WTC11 (cell line): ENCODE measurements around the gene CAMSAP3. TPM values are rescaled to one million over a fixed set of nuclear protein-coding genes. Genes with fewer than 3 reads are reported as not detected.

Experiments
- ATAC-seq: fragments of 200-7000 bp; cut with Tn5 transposase; 2 replicates; pipeline ENCODE4 v1.10.0; 2021; ENCODE audit warnings: mild to moderate bottlenecking, moderate library complexity
- CTCF ChIA-PET: fragments of 300-600 bp; sonication (Branson Sonifier 250); formaldehyde crosslinking; loops from one replicate; lab custom pipeline; 2021; ENCODE audit warnings: antibody characterized with exemption; lab: Charles Lee
- POLR2A ChIA-PET: fragments of 350-600 bp; sonication (Branson Sonifier 250); formaldehyde crosslinking; loops from one replicate; lab custom pipeline; 2021; ENCODE audit warnings: antibody characterized with exemption; lab: Charles Lee
- DNase-seq: peaks from one replicate; pipeline ENCODE4 v3.0.0; 2021; ENCODE audit warnings: low spot score
- H3K27ac Mint-ChIP-seq: 2 replicates; pipeline ENCODE4 v1.8.0; 2021; ENCODE audit warnings: mixed read lengths
- H3K27me3 Mint-ChIP-seq: 2 replicates; pipeline ENCODE4 v1.8.0; 2021; ENCODE audit warnings: low read depth, mild to moderate bottlenecking, moderate library complexity, mixed read lengths
- H3K36me3 Mint-ChIP-seq: 2 replicates; pipeline ENCODE4 v1.8.0; 2021; ENCODE audit warnings: mixed read lengths
- H3K4me1 Mint-ChIP-seq: 2 replicates; pipeline ENCODE4 v1.8.0; 2022; ENCODE audit warnings: mixed read lengths
- H3K4me3 Mint-ChIP-seq: 2 replicates; pipeline ENCODE4 v1.8.0; 2021; ENCODE audit warnings: mild to moderate bottlenecking, moderate library complexity, mixed read lengths
- H3K9me3 Mint-ChIP-seq: 2 replicates; pipeline ENCODE4 v1.8.0; 2021; ENCODE audit warnings: mixed read lengths
- ESRRA ChIP-seq: sonication (generic); formaldehyde crosslinking; IDR thresholded peaks from 2 replicates; pipeline ENCODE4 v1.8.1; 2022; ENCODE audit warnings: mild to moderate bottlenecking, missing genetic modification reagents, borderline replicate concordance
- ETV6 ChIP-seq: sonication (generic); formaldehyde crosslinking; IDR thresholded peaks from 2 replicates; pipeline ENCODE4 v1.8.1; 2022; ENCODE audit warnings: mild to moderate bottlenecking, missing genetic modification reagents
- GRHL2 ChIP-seq: fragments of 250-450 bp; sonication (Bioruptor Pico); IDR thresholded peaks from 2 replicates; pipeline ENCODE4 v1.8.0; 2022; ENCODE audit warnings: mild to moderate bottlenecking, moderate library complexity; ENCODE audit not compliant: insufficient replicate concordance, severe bottlenecking
- MXD4 ChIP-seq: fragments of 250-450 bp; sonication (Bioruptor Pico); IDR thresholded peaks from 2 replicates; pipeline ENCODE4 v1.8.0; 2021; ENCODE audit warnings: mild to moderate bottlenecking, moderate library complexity, borderline replicate concordance
- MYBL2 ChIP-seq: sonication (generic); formaldehyde crosslinking; IDR thresholded peaks from 2 replicates; pipeline ENCODE4 v1.8.1; 2023; ENCODE audit warnings: mild to moderate bottlenecking, moderate library complexity, missing genetic modification reagents
- NR2C2 ChIP-seq: sonication (generic); formaldehyde crosslinking; IDR thresholded peaks from 2 replicates; pipeline ENCODE4 v1.8.0; 2022; ENCODE audit warnings: mild to moderate bottlenecking, missing genetic modification reagents
- NR3C1 ChIP-seq: sonication (generic); formaldehyde crosslinking; conservative IDR thresholded peaks from 2 replicates; pipeline ENCODE4 v1.8.1; 2023; ENCODE audit warnings: low read depth, mild to moderate bottlenecking, missing genetic modification reagents
- OVOL2 ChIP-seq: fragments of 250-450 bp; sonication (Bioruptor Pico); IDR thresholded peaks from 2 replicates; pipeline ENCODE4 v1.9.0; 2021; ENCODE audit warnings: mild to moderate bottlenecking, borderline replicate concordance
- SMAD3 ChIP-seq: sonication (generic); formaldehyde crosslinking; IDR thresholded peaks from 2 replicates; pipeline ENCODE4 v1.8.0; 2022; ENCODE audit warnings: missing genetic modification reagents, mild to moderate bottlenecking, borderline replicate concordance
- SP1 ChIP-seq: sonication (generic); formaldehyde crosslinking; conservative IDR thresholded peaks from 2 replicates; pipeline ENCODE4 v1.8.1; 2022; ENCODE audit warnings: missing genetic modification reagents
- ZNF138 ChIP-seq: sonication (generic); formaldehyde crosslinking; conservative IDR thresholded peaks from 2 replicates; pipeline ENCODE4 v1.8.1; 2022; ENCODE audit warnings: mild to moderate bottlenecking, moderate library complexity, missing genetic modification reagents
- ZNF232 ChIP-seq: sonication (generic); formaldehyde crosslinking; IDR thresholded peaks from 2 replicates; pipeline ENCODE4 v1.8.0; 2022; ENCODE audit warnings: mild to moderate bottlenecking, missing genetic modification reagents
- ZNF263 ChIP-seq: sonication (generic); formaldehyde crosslinking; IDR thresholded peaks from 2 replicates; pipeline ENCODE4 v1.8.1; 2022; ENCODE audit warnings: low read depth, mild to moderate bottlenecking, moderate library complexity, missing genetic modification reagents
- ZNF317 ChIP-seq: sonication (generic); formaldehyde crosslinking; IDR thresholded peaks from 2 replicates; pipeline ENCODE4 v1.8.1; 2023; ENCODE audit warnings: low read depth, mild to moderate bottlenecking, moderate library complexity, missing genetic modification reagents, borderline replicate concordance
- ZNF416 ChIP-seq: fragments of 250-450 bp; sonication (Bioruptor Pico); IDR thresholded peaks from 2 replicates; pipeline ENCODE4 v1.9.0; 2021; ENCODE audit warnings: mild to moderate bottlenecking, inconsistent platforms
- total RNA-seq: library from RNA; stranded (reverse); gene quantifications from 3 replicates; pipeline ENCODE4 v1.2.3, GENCODE V29; 2021
- TF ChIP-seq, protein P1 (sequence below): sonication (generic); formaldehyde crosslinking; IDR thresholded peaks from 2 replicates; pipeline ENCODE4 v1.8.1; 2023; ENCODE audit warnings: mild to moderate bottlenecking, missing genetic modification reagents, moderate library complexity
- TF ChIP-seq, protein P2 (sequence below): sonication (generic); formaldehyde crosslinking; conservative IDR thresholded peaks from 2 replicates; pipeline ENCODE4 v1.8.1; 2022; ENCODE audit warnings: mild to moderate bottlenecking, missing genetic modification reagents
- TF ChIP-seq, protein P3 (sequence below): sonication (generic); formaldehyde crosslinking; IDR thresholded peaks from 2 replicates; pipeline ENCODE4 v1.8.0; 2022; ENCODE audit warnings: mild to moderate bottlenecking, missing genetic modification reagents
- TF ChIP-seq, protein P4 (sequence below): sonication (generic); formaldehyde crosslinking; IDR thresholded peaks from 2 replicates; pipeline ENCODE4 v1.8.0; 2022; ENCODE audit warnings: missing genetic modification reagents
- TF ChIP-seq, protein P5 (sequence below): sonication (generic); formaldehyde crosslinking; IDR thresholded peaks from 2 replicates; pipeline ENCODE4 v1.8.0; 2023; ENCODE audit warnings: missing genetic modification reagents, mild to moderate bottlenecking, borderline replicate concordance
- TF ChIP-seq, protein P6 (sequence below): sonication (generic); formaldehyde crosslinking; IDR thresholded peaks from 2 replicates; pipeline ENCODE4 v1.8.0; 2022; ENCODE audit warnings: mild to moderate bottlenecking, missing genetic modification reagents

The CAMSAP3 gene
- total RNA-seq, 1 experiment from 2014 or later, result 27.8 TPM

DNA sequence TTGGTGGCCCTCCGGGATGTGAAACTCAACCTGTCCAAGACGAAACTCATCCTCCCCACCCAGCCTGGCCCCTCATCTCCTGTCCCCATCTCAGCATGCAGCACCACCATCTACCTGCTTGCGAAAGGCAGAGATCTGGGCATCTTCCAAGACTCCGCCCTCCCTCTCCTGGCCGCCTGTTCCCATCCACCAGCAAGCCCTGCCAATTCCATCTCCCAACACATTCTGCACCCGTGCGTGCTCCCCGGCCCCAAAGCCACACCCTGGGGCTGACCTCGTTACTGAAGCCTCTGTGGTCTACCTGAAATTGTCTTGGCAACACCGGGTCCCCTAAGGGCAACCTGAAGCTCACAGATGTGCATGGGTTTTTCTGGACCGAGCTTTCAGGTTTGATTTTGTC lies 13.2 kb upstream of the CAMSAP3 start (continued):
- TF ChIP-seq, protein P1, sequence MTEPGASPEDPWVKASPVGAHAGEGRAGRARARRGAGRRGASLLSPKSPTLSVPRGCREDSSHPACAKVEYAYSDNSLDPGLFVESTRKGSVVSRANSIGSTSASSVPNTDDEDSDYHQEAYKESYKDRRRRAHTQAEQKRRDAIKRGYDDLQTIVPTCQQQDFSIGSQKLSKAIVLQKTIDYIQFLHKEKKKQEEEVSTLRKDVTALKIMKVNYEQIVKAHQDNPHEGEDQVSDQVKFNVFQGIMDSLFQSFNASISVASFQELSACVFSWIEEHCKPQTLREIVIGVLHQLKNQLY (CRISPR knock-in tag), result no peak
- TF ChIP-seq, protein P2, sequence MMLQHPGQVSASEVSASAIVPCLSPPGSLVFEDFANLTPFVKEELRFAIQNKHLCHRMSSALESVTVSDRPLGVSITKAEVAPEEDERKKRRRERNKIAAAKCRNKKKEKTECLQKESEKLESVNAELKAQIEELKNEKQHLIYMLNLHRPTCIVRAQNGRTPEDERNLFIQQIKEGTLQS (CRISPR knock-in tag), result no peak
- TF ChIP-seq SMAD3 (CRISPR knock-in tag), result no peak
- TF ChIP-seq NR3C1 (CRISPR knock-in tag), result no peak
- no peak for TF ChIP-seq ZNF416

DNA sequence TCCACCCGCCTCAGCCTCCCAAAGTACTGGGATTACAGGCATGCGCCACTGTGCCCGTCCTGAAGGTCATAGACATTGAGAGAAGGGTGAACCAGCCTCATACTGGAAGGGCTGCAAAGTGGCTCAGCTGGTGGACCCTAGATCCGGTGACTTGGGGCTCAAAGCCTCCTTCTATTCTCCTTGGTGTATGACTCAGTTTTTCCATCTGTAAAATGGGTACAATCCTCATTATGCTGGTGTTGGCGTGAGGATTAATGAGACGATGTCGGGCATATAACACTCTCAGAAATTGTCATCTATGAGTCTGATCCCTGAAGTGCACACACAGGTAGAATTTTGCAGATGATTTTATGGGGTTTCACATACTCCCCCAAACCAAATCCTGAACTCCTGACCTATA lies 5.8 kb upstream of the CAMSAP3 start:
- DNase-seq (no peak), ATAC-seq (no peak)
- ChIA-PET POLR2A (no interaction called here), CTCF (interaction anchor here (0.6 to 2.6 kb wide), 2 partner anchors 21 to 60 kb away, joined by 4 to 19 read pairs; no protein-coding TSS in a partner anchor)
- no peak for TF ChIP-seq ZNF138 (CRISPR knock-in tag)
- TF ChIP-seq ZNF317 (CRISPR knock-in tag), result no peak
- TF ChIP-seq ZNF263 (CRISPR knock-in tag), result no peak
- TF ChIP-seq, protein P3, sequence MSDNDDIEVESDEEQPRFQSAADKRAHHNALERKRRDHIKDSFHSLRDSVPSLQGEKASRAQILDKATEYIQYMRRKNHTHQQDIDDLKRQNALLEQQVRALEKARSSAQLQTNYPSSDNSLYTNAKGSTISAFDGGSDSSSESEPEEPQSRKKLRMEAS (CRISPR knock-in tag), result no peak
- TF ChIP-seq MYBL2, result no peak
- no peak for TF ChIP-seq SMAD3 (CRISPR knock-in tag)
- TF ChIP-seq, protein P4, sequence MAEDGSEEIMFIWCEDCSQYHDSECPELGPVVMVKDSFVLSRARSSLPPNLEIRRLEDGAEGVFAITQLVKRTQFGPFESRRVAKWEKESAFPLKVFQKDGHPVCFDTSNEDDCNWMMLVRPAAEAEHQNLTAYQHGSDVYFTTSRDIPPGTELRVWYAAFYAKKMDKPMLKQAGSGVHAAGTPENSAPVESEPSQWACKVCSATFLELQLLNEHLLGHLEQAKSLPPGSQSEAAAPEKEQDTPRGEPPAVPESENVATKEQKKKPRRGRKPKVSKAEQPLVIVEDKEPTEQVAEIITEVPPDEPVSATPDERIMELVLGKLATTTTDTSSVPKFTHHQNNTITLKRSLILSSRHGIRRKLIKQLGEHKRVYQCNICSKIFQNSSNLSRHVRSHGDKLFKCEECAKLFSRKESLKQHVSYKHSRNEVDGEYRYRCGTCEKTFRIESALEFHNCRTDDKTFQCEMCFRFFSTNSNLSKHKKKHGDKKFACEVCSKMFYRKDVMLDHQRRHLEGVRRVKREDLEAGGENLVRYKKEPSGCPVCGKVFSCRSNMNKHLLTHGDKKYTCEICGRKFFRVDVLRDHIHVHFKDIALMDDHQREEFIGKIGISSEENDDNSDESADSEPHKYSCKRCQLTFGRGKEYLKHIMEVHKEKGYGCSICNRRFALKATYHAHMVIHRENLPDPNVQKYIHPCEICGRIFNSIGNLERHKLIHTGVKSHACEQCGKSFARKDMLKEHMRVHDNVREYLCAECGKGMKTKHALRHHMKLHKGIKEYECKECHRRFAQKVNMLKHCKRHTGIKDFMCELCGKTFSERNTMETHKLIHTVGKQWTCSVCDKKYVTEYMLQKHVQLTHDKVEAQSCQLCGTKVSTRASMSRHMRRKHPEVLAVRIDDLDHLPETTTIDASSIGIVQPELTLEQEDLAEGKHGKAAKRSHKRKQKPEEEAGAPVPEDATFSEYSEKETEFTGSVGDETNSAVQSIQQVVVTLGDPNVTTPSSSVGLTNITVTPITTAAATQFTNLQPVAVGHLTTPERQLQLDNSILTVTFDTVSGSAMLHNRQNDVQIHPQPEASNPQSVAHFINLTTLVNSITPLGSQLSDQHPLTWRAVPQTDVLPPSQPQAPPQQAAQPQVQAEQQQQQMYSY (CRISPR knock-in tag), result no peak
- TF ChIP-seq ETV6 (CRISPR knock-in tag), result no peak
- TF ChIP-seq SP1 (CRISPR knock-in tag), result no peak
- TF ChIP-seq ZNF232, result no peak
- H3K36me3 Mint-ChIP-seq, result no peaks in the 10 kb centered on the region
- H3K27ac Mint-ChIP-seq, result no peak overlapping the region
- H3K4me1 Mint-ChIP-seq, result no peaks in the 10 kb centered on the region
- no peak overlapping the region for H3K4me3 Mint-ChIP-seq
- H3K27me3 Mint-ChIP-seq, result peaks cover 15% of the 10 kb centered on the region
- no peaks in the 10 kb centered on the region for H3K9me3 Mint-ChIP-seq

DNA sequence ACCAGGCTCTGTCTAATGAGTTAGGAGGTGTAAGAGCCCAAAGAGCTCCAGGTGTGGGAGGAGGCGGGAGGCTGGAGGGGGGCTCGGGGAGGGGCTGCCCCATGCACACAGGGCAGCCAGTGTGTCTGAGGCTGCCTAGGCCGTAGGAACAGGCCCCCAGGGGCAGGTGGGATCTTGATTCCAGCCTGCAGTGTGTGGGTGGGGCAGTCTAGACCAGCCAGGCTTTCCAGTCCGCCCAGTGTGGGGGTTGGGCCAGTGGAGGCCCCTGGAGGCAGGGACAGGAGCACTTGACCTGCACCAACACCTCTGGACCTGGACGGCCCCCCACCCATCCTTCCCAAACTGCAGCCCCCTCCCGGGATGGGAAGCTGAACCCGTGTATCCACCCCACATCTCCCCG lies 5.4 kb upstream of the CAMSAP3 start:
- no peaks in the 10 kb centered on the region for H3K36me3 Mint-ChIP-seq
- H3K27ac Mint-ChIP-seq, result no peak overlapping the region
- peaks cover 2% of the 10 kb centered on the region for H3K4me1 Mint-ChIP-seq
- peaks cover 16% of the 10 kb centered on the region for H3K27me3 Mint-ChIP-seq
- POLR2A ChIA-PET, result no interaction called here
- CTCF ChIA-PET, result interaction anchor here (2.6 kb wide), 1 partner anchor 22 kb away, joined by 19 read pairs; no protein-coding TSS in a partner anchor
- peak; percentile 59 for ATAC-seq
- H3K9me3 Mint-ChIP-seq, result no peaks in the 10 kb centered on the region
- no peak overlapping the region for H3K4me3 Mint-ChIP-seq
- DNase-seq, result no peak
- TF ChIP-seq GRHL2 (CRISPR knock-in tag), result no peak
- TF ChIP-seq MXD4 (CRISPR knock-in tag), result no peak
- TF ChIP-seq ESRRA, result no peak
- TF ChIP-seq OVOL2 (CRISPR knock-in tag), result no peak
- TF ChIP-seq, protein P5, sequence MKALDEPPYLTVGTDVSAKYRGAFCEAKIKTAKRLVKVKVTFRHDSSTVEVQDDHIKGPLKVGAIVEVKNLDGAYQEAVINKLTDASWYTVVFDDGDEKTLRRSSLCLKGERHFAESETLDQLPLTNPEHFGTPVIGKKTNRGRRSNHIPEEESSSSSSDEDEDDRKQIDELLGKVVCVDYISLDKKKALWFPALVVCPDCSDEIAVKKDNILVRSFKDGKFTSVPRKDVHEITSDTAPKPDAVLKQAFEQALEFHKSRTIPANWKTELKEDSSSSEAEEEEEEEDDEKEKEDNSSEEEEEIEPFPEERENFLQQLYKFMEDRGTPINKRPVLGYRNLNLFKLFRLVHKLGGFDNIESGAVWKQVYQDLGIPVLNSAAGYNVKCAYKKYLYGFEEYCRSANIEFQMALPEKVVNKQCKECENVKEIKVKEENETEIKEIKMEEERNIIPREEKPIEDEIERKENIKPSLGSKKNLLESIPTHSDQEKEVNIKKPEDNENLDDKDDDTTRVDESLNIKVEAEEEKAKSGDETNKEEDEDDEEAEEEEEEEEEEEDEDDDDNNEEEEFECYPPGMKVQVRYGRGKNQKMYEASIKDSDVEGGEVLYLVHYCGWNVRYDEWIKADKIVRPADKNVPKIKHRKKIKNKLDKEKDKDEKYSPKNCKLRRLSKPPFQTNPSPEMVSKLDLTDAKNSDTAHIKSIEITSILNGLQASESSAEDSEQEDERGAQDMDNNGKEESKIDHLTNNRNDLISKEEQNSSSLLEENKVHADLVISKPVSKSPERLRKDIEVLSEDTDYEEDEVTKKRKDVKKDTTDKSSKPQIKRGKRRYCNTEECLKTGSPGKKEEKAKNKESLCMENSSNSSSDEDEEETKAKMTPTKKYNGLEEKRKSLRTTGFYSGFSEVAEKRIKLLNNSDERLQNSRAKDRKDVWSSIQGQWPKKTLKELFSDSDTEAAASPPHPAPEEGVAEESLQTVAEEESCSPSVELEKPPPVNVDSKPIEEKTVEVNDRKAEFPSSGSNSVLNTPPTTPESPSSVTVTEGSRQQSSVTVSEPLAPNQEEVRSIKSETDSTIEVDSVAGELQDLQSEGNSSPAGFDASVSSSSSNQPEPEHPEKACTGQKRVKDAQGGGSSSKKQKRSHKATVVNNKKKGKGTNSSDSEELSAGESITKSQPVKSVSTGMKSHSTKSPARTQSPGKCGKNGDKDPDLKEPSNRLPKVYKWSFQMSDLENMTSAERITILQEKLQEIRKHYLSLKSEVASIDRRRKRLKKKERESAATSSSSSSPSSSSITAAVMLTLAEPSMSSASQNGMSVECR (CRISPR knock-in tag), result no peak
- TF ChIP-seq, protein P6, sequence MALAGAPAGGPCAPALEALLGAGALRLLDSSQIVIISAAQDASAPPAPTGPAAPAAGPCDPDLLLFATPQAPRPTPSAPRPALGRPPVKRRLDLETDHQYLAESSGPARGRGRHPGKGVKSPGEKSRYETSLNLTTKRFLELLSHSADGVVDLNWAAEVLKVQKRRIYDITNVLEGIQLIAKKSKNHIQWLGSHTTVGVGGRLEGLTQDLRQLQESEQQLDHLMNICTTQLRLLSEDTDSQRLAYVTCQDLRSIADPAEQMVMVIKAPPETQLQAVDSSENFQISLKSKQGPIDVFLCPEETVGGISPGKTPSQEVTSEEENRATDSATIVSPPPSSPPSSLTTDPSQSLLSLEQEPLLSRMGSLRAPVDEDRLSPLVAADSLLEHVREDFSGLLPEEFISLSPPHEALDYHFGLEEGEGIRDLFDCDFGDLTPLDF (CRISPR knock-in tag), result no peak
- TF ChIP-seq, protein P1 (CRISPR knock-in tag), result no peak
- TF ChIP-seq NR2C2, result no peak
